HepG2 (cell line): Measurements from ENCODE around the gene PHF23. TPM values are rescaled to one million over a fixed set of nuclear protein-coding genes. Genes with fewer than 3 reads are reported as not detected.

ENCODE experiments used
- HMGXB3 ChIP-seq: sonication (generic); formaldehyde crosslinking; IDR thresholded peaks from 2 replicates; pipeline ENCODE4 v1.4.0; 2020; ENCODE audit warnings: missing genetic modification reagents, borderline replicate concordance
- HNF4A ChIP-seq: sonication (generic); formaldehyde crosslinking; IDR thresholded peaks from 2 replicates; pipeline ENCODE4 v1.4.0; 2020; ENCODE audit warnings: missing genetic modification reagents
- HNRNPLL ChIP-seq: fragments of 200-400 bp; formaldehyde crosslinking; IDR thresholded peaks from 2 replicates; pipeline ENCODE4 v1.6.1; 2017; ENCODE audit warnings: mild to moderate bottlenecking, low read depth, low read length; ENCODE audit not compliant: poor library complexity, severe bottlenecking
- MTA1 ChIP-seq: sonication (generic); formaldehyde crosslinking; IDR thresholded peaks from 2 replicates; pipeline ENCODE4 v1.4.0; 2020; ENCODE audit warnings: missing genetic modification reagents, mild to moderate bottlenecking, borderline replicate concordance
- MTERF4 ChIP-seq: sonication (generic); formaldehyde crosslinking; IDR thresholded peaks from 2 replicates; pipeline ENCODE4 v1.8.0; 2023; ENCODE audit warnings: mild to moderate bottlenecking, missing genetic modification reagents
- NFYB ChIP-seq: sonication (generic); formaldehyde crosslinking; IDR thresholded peaks from 2 replicates; pipeline ENCODE4 v1.4.0; 2020; ENCODE audit warnings: missing genetic modification reagents
- POLR2A ChIP-seq, 2 experiments: IDR thresholded peaks; 2 replicates each; pipeline ENCODE4 v1.6.1; 2011; ENCODE audit warnings: low read depth in 2 of 2, low read length in 2 of 2, mild to moderate bottlenecking in 1 of 2, moderate library complexity in 1 of 2; ENCODE audit not compliant: insufficient read depth in 1 of 2
- SP4 ChIP-seq: sonication (generic); formaldehyde crosslinking; IDR thresholded peaks from 2 replicates; pipeline ENCODE4 v1.8.1; 2023; ENCODE audit warnings: mild to moderate bottlenecking, missing genetic modification reagents
- SRSF4 ChIP-seq: fragments of 200-400 bp; formaldehyde crosslinking; IDR thresholded peaks from one replicate; pipeline ENCODE4 v1.6.1; 2018; ENCODE audit warnings: mild to moderate bottlenecking, low read depth, low read length, moderate library complexity; ENCODE audit not compliant: poor library complexity, severe bottlenecking
- THAP9 ChIP-seq: sonication (generic); formaldehyde crosslinking; IDR thresholded peaks from 2 replicates; pipeline ENCODE4; 2020; ENCODE audit warnings: missing genetic modification reagents, mild to moderate bottlenecking, borderline replicate concordance
- TOPORS ChIP-seq: sonication (generic); formaldehyde crosslinking; IDR thresholded peaks from 2 replicates; pipeline ENCODE4 v1.8.0; 2023; ENCODE audit warnings: mild to moderate bottlenecking, missing genetic modification reagents
- YY1 ChIP-seq: IDR thresholded peaks from 2 replicates; pipeline ENCODE4 v1.6.1; 2011; ENCODE audit warnings: low read length, low read depth, moderate library complexity, mild to moderate bottlenecking; ENCODE audit not compliant: insufficient read depth, insufficient replicate concordance
- ZMYM2 ChIP-seq: sonication (generic); formaldehyde crosslinking; IDR thresholded peaks from 2 replicates; pipeline ENCODE4 v1.8.0; 2022; ENCODE audit warnings: mild to moderate bottlenecking, missing genetic modification reagents
- ZNF225 ChIP-seq: sonication (generic); formaldehyde crosslinking; IDR thresholded peaks from 2 replicates; pipeline ENCODE4 v1.4.0; 2020; ENCODE audit warnings: mild to moderate bottlenecking, missing genetic modification reagents
- ZNF550 ChIP-seq: sonication (generic); formaldehyde crosslinking; IDR thresholded peaks from 2 replicates; pipeline ENCODE4 v1.4.0; 2020; ENCODE audit warnings: mild to moderate bottlenecking, missing genetic modification reagents, borderline replicate concordance
- ZNF83 ChIP-seq: sonication (generic); formaldehyde crosslinking; IDR thresholded peaks from 2 replicates; pipeline ENCODE4 v1.4.0; 2020; ENCODE audit warnings: missing genetic modification reagents, mild to moderate bottlenecking, borderline replicate concordance
- polyA plus RNA-seq, 8 experiments: library from polyadenylated mRNA; depleted of rRNA in 3 of 8; stranded (reverse) in 7 of 8; unstranded in 1 of 8; fragments of >200 nt; fragmentation: Illumina TruSeq in 4 of 8; extraction: Trizol in 4 of 8; gene quantifications; 2 replicates each; pipeline versions ENCODE4 v1.2.1 to v1.2.3, GENCODE V29; 2011 to 2016; ENCODE audit warnings: low read depth in 4 of 8, missing spikeins in 1 of 8, mixed read lengths in 1 of 8; ENCODE audit not compliant: insufficient read depth in 1 of 8
- total RNA-seq, 5 experiments: library from RNA; depleted of rRNA; stranded (reverse); fragments of >200 nt; fragmentation: Illumina TruSeq; extraction: Trizol; gene quantifications; 2 replicates each; pipeline ENCODE4 v1.2.3, GENCODE V29; 2016; ENCODE audit warnings: low read depth in 1 of 5
- TF ChIP-seq, protein P1 (sequence below): sonication (generic); formaldehyde crosslinking; IDR thresholded peaks from 2 replicates; pipeline ENCODE4 v1.5.0; 2020; ENCODE audit warnings: mild to moderate bottlenecking, missing genetic modification reagents, borderline replicate concordance

PHF23 gene
- total and polyA plus RNA-seq, 2 of the 13 experiments (the other 11 are each of a cell fraction or from before 2014, with no cell fraction given): 27.6 to 33.2 TPM

DNA sequence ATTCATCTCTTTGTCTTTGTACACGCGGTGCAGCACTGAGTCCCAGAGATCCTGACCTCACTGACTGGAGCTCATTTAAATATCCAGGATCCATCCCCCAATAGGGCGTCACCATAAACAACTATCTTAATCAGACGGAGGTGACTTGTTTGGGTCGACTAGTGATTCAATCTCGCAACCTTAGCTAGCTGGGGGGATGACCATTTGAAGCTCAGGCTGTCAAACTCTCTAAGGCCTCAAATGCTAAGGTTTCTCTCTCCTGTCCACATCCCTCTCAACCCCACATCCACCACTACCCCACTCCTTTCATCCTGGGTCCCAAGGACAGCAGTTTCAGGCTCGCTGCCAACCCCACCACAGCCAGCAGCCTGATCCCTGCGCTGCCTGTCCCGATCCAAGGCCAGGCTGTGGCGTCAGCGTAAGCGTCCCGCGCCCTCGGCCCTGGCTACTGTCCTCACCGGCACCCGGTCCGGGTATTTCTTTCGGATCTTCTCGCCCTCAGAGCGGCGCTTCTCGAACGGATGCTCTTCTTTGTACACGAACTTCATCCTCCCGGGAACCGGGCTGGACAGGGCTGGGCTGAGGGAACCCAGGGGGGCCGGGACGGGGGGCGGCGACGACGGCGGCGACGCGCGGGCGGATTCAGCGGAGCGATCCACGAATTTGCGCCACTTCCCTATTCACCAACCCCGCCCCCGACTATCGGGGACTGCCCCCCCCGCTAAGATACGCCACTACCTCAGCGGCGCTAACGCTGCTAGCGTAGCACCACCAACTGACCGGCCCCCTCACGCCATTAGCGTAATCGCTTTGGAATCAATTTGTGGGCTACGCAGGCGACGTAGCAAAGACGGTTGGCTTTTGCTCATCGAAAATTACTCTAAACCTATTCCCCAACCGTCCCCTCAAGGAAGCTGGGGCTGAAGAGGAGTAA, 2.8 kb upstream of the PHF23 start, which contains the start of gene GABARAP (continued):
- peak; percentile 40; the same call in 1 of the 2 replicates for TF ChIP-seq THAP9
- no peak for TF ChIP-seq SRSF4
- peak; percentile 92 for TF ChIP-seq MTERF4 (CRISPR knock-in tag)
- TF ChIP-seq ZNF225: peak; percentile 72; the same call in 1 of the 2 replicates
- peak; percentile 36; the same call in 1 of the 2 replicates for TF ChIP-seq SP4
- peak; percentile 34 for TF ChIP-seq TOPORS
- no peak for TF ChIP-seq ZNF550 (CRISPR knock-in tag)
- TF ChIP-seq MTA1 (CRISPR knock-in tag): peak; percentile 43; the same call in 1 of the 2 replicates
- peak; percentile 40 to 48; a peak in 3 of 4 replicates for TF ChIP-seq POLR2A (IDR thresholded peaks at IDR 0.05; ENCODE audit: insufficient read depth in 1 of 2, low read depth in 2 of 2, low read length in 2 of 2)
- peak; percentile 99 for TF ChIP-seq HNRNPLL
- TF ChIP-seq ZNF83 (CRISPR knock-in tag): 0 out of 2 replicates have a peak, but pooled peaks have one; percentile 28
- TF ChIP-seq, protein P1, sequence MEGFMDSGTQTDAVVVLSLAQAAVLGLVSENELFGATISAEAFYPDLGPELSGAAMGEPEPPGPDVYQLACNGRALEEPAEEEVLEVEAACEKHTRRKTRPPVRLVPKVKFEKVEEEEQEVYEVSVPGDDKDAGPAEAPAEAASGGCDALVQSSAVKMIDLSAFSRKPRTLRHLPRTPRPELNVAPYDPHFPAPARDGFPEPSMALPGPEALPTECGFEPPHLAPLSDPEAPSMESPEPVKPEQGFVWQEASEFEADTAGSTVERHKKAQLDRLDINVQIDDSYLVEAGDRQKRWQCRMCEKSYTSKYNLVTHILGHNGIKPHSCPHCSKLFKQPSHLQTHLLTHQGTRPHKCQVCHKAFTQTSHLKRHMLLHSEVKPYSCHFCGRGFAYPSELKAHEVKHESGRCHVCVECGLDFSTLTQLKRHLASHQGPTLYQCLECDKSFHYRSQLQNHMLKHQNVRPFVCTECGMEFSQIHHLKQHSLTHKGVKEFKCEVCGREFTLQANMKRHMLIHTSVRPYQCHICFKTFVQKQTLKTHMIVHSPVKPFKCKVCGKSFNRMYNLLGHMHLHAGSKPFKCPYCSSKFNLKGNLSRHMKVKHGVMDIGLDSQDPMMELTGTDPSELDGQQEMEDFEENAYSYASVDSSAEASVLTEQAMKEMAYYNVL (CRISPR knock-in tag): 0 out of 2 replicates have a peak, but pooled peaks have one; percentile 49
- peak; percentile 21; the same call in 1 of the 2 replicates for TF ChIP-seq NFYB (CRISPR knock-in tag)
- peak; percentile 30 for TF ChIP-seq YY1
- TF ChIP-seq ZMYM2 (CRISPR knock-in tag): no peak
- TF ChIP-seq HNF4A: peak; percentile 15
- peak; percentile 18 for TF ChIP-seq HMGXB3
